ENCODE measurements around the gene IL15RA. TPM values are rescaled to one million over a fixed set of nuclear protein-coding genes. Genes with fewer than 3 reads are reported as not detected.

The IL15RA gene
- total RNA-seq, 1 donor from 2014 or later, result 0.48 TPM

DNA sequence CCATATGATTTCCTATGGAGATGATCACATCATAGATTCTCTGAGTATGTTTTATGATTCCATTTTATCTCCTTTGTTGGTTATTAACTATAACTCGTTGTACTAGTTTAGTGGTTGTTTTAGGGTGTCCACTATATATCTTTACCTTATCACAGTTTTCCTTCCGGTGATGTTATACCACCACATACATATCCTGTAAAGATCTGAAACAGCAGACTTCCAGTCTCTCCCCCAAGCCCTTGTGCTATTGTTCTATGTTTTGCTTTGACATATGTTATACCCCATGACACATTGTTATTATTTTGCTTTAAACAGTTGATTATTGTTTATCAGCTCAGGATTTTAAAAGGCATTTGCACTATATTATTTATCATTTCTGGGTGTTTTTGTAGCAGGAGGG lies 7.3 kb downstream of the IL15RA start:
- H3K4me1 Mint-ChIP-seq (ENCODE audit: low read depth), result peaks cover 17% of the 10 kb centered on the region
- TF ChIP-seq, protein P1, sequence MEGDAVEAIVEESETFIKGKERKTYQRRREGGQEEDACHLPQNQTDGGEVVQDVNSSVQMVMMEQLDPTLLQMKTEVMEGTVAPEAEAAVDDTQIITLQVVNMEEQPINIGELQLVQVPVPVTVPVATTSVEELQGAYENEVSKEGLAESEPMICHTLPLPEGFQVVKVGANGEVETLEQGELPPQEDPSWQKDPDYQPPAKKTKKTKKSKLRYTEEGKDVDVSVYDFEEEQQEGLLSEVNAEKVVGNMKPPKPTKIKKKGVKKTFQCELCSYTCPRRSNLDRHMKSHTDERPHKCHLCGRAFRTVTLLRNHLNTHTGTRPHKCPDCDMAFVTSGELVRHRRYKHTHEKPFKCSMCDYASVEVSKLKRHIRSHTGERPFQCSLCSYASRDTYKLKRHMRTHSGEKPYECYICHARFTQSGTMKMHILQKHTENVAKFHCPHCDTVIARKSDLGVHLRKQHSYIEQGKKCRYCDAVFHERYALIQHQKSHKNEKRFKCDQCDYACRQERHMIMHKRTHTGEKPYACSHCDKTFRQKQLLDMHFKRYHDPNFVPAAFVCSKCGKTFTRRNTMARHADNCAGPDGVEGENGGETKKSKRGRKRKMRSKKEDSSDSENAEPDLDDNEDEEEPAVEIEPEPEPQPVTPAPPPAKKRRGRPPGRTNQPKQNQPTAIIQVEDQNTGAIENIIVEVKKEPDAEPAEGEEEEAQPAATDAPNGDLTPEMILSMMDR (IDR thresholded peaks at IDR 0.05; ENCODE audit: unreplicated experiment), result no peak
- H3K27ac Mint-ChIP-seq, result no peak overlapping the region
- peaks cover 3% of the 10 kb centered on the region for H3K36me3 Mint-ChIP-seq (ENCODE audit: insufficient read depth)
- peaks cover 4% of the 10 kb centered on the region for H3K9me3 Mint-ChIP-seq (ENCODE audit: low read depth)
- H3K4me3 Mint-ChIP-seq (ENCODE audit: low read depth), result no peak overlapping the region
- no peak for DNase-seq (ENCODE audit: low spot score, unreplicated experiment)
- H3K27me3 Mint-ChIP-seq, result peaks cover 17% of the 10 kb centered on the region

DNA sequence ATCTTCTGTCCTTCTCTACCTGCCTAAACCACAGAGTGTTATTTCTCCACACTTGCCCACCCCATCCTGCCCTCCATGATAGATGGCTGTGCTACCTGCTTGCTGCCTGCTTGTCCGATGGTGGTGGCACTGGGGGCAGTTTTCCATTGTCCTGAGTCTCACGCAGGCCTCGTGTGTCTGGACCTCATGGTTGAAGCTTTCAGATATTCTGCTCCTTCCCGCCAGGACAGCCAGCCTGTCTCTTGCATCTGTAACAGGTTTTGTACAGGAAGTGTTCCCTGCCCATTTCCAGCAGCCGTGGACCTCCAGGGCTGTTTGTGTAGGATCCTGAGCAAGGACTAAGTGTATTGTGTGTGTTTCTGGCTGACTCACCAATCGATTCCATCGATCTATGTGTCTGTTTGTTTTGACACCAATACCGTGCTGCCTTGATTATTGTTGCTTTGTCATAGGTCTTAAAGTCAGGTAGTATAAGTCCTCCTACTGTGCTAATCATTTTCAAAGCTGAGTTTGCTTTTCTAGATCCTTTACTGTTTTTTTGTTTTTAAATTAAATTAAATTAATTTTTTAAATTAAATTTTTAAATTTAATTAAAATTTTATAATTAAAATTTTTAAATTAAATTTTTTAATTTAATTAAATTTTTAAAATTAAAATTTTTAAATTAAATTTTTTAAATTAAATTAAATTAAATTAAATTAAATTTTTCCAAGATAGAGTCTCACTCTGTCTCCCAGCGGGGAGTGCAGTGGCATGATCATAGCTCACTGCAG lies 8.5 kb downstream of the IL15RA start:
- peak overlapping the region; percentile 92 for H3K27ac Mint-ChIP-seq
- H3K4me1 Mint-ChIP-seq (ENCODE audit: low read depth), result peaks cover 17% of the 10 kb centered on the region
- H3K27me3 Mint-ChIP-seq, result peaks cover 15% of the 10 kb centered on the region
- peaks cover 3% of the 10 kb centered on the region for H3K36me3 Mint-ChIP-seq (ENCODE audit: insufficient read depth)
- TF ChIP-seq, protein P1 (IDR thresholded peaks at IDR 0.05; ENCODE audit: unreplicated experiment), result no peak
- H3K4me3 Mint-ChIP-seq (ENCODE audit: low read depth), result no peak overlapping the region
- peaks cover 4% of the 10 kb centered on the region for H3K9me3 Mint-ChIP-seq (ENCODE audit: low read depth)
- DNase-seq (ENCODE audit: low spot score, unreplicated experiment), result peak; percentile 27

DNA sequence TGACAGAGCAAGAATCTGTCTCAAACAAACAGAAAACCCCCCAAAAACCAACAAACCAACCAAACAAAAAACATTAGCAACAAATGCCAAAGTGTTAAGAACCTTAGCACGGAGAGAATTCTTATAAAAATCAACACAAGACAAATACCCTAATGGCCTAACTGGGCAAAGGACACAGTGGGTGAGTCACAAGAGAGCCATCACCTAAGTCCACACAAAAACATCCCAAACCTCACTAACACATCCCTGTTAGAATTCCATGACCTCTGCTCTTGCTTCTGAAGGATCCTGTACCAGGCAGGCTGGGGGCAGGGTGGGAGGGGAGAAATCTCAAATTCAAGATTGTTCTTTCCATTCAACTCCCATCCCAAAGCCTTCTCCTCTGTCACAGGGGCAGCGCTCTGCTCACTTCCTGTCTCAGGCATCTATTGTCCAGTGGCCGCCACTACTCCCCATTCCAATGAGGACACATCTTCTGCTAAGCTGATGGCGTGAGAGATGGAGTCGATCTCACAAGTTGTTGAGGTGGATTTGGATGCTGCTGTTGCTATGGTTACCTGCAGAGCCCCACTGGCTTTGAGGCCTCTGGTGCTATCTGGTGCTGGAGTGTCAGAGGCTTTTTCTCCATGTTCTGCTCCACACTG lies 9.2 kb downstream of the IL15RA start:
- peaks cover under 1% of the 10 kb centered on the region for H3K36me3 Mint-ChIP-seq (ENCODE audit: insufficient read depth)
- peaks cover 15% of the 10 kb centered on the region for H3K27me3 Mint-ChIP-seq
- DNase-seq (ENCODE audit: low spot score, unreplicated experiment), result no peak
- TF ChIP-seq, protein P1 (IDR thresholded peaks at IDR 0.05; ENCODE audit: unreplicated experiment), result no peak
- H3K9me3 Mint-ChIP-seq (ENCODE audit: low read depth), result peaks cover 3% of the 10 kb centered on the region
- H3K27ac Mint-ChIP-seq, result peak overlapping the region; percentile 92
- H3K4me3 Mint-ChIP-seq (ENCODE audit: low read depth), result no peak overlapping the region
- H3K4me1 Mint-ChIP-seq (ENCODE audit: low read depth), result peaks cover 17% of the 10 kb centered on the region

DNA sequence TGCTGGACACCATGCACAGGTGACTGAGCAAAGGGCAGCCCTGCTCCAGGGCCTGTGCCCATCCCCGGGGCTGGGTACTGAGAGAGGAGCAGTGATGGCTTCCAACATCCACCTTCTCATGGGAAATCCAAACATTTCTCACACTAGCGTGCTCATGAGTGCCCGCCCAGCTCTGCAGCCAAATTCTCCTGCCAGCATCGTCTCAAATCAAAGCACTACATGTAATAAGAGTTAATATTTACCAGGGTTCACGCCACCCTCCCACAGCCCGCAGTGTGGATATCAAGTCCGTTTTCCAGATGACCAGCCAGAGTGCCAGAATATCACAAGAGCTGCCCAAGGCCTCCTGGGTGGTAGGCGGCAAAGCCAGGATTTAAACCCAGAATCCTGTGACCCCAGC lies 12.1 kb downstream of the IL15RA start:
- Mint-ChIP-seq H3K4me1 (ENCODE audit: low read depth) (peaks cover 11% of the 10 kb centered on the region), H3K4me3 (ENCODE audit: low read depth) (no peak overlapping the region), H3K9me3 (ENCODE audit: low read depth) (no peaks in the 10 kb centered on the region), H3K36me3 (ENCODE audit: insufficient read depth) (no peaks in the 10 kb centered on the region), H3K27ac (no peak overlapping the region), H3K27me3 (peaks cover 20% of the 10 kb centered on the region)
- TF ChIP-seq, protein P1 (IDR thresholded peaks at IDR 0.05; ENCODE audit: unreplicated experiment), result no peak
- no peak for DNase-seq (ENCODE audit: low spot score, unreplicated experiment)

- H3K36me3 Mint-ChIP-seq (ENCODE audit: insufficient read depth), result no peaks in the 10 kb centered on the region
- TF ChIP-seq, protein P1 (IDR thresholded peaks at IDR 0.05; ENCODE audit: unreplicated experiment), result no peak
- peaks cover 20% of the 10 kb centered on the region for H3K27me3 Mint-ChIP-seq
- H3K27ac Mint-ChIP-seq, result no peak overlapping the region
- no peak for DNase-seq (ENCODE audit: low spot score, unreplicated experiment)
- no peaks in the 10 kb centered on the region for H3K9me3 Mint-ChIP-seq (ENCODE audit: low read depth)
- no peak overlapping the region for H3K4me3 Mint-ChIP-seq (ENCODE audit: low read depth)
- H3K4me1 Mint-ChIP-seq (ENCODE audit: low read depth), result peaks cover 8% of the 10 kb centered on the region
Measured at GRCh38 chr10:5964736-5965135, 12.6 kb downstream of the IL15RA start.
